ENCODE results near the gene IGFL4. TPM values are rescaled to one million over a fixed set of nuclear protein-coding genes. Genes with fewer than 3 reads are reported as not detected.

IGFL4 gene
- polyA plus RNA-seq, 1 experiment = not detected

DNA sequence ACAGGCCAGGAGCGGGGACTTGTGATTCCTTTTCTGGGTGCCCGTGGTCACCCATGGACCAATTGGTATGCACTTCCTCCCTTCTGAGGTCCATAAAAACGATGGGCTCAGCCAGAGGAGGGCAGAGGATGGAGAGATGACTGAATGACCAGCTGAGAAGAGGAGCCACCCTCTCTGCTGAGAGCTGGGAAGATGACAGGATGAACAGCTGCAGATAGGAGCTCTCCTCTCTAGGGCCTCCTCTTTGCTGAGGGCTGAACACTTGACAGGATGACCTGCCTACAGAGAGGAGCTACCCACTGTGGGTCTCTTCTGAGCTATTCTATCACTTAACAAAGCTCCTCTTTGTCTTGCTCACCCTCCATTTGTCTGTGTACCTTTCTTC, 4.1 kb downstream of the IGFL4 start:
- DNase-seq (ENCODE audit: low read depth) = no peak
- TF ChIP-seq, protein P1, sequence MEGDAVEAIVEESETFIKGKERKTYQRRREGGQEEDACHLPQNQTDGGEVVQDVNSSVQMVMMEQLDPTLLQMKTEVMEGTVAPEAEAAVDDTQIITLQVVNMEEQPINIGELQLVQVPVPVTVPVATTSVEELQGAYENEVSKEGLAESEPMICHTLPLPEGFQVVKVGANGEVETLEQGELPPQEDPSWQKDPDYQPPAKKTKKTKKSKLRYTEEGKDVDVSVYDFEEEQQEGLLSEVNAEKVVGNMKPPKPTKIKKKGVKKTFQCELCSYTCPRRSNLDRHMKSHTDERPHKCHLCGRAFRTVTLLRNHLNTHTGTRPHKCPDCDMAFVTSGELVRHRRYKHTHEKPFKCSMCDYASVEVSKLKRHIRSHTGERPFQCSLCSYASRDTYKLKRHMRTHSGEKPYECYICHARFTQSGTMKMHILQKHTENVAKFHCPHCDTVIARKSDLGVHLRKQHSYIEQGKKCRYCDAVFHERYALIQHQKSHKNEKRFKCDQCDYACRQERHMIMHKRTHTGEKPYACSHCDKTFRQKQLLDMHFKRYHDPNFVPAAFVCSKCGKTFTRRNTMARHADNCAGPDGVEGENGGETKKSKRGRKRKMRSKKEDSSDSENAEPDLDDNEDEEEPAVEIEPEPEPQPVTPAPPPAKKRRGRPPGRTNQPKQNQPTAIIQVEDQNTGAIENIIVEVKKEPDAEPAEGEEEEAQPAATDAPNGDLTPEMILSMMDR (IDR thresholded peaks at IDR 0.05; ENCODE audit: insufficient read depth, low read depth, low read length) = no peak
- ChIA-PET POLR2A (no interaction called here), CTCF (interaction anchor here (0.7 to 1.8 kb wide), 4 partner anchors 8 to 228 kb away, joined by 3 to 8 read pairs (median 6); no protein-coding TSS in a partner anchor)
- H3K36me3 ChIP-seq (ENCODE audit: control insufficient read depth, insufficient read depth, low read length) = no peaks in the 10 kb centered on the region
- H3K27me3 ChIP-seq (ENCODE audit: control insufficient read depth, insufficient read depth, low read length) = peaks cover 18% of the 10 kb centered on the region
- no peak overlapping the region for H3K4me3 ChIP-seq (ENCODE audit: low read depth, low read length)

DNA sequence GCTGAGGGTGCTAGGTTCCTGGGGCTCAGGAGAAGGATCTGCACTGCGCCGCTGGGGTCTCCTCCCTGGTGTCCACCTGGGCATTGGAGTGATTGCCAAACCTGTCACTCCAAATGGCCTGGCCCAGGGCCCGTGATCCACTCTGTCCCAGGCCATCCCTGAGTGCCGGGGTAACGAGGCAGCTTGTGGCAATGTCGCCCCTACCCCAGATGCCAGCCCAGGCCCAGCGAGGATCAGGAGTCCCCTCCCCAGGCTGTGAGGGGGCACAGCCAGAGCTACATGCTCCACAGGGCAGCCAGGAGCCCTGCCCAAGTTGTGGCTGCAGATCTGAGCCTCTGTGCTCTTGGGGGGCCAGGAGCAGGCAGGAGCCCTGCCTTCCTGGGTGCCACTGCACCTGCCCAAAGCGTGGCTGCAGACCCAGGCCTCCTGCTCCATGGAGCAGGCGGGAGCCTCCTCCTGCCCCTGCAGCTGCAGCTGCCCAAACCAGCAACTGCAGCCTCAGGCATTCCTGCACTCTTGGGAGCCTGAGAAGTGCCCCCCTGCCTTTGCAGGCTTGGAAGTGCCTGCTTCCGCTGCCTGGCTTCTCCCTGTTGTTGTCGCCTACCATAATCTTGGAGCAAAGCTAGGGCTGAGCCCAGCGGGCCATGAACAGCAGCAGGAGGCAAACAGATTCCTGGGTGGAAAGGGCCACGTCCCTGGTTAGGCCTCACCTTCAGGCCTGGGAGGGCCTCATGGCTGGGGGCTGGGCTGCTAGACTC, 4.6 kb downstream of the IGFL4 start:
- CTCF ChIA-PET = interaction anchor here (0.7 to 1.8 kb wide), 3 partner anchors 32 to 228 kb away, joined by 3 to 6 read pairs (median 6); no protein-coding TSS in a partner anchor
- no peaks in the 10 kb centered on the region for H3K36me3 ChIP-seq (ENCODE audit: control insufficient read depth, insufficient read depth, low read length)
- H3K27me3 ChIP-seq (ENCODE audit: control insufficient read depth, insufficient read depth, low read length) = peaks cover 17% of the 10 kb centered on the region
- POLR2A ChIA-PET = no interaction called here
- H3K4me3 ChIP-seq (ENCODE audit: low read depth, low read length) = no peak overlapping the region
- no peak for DNase-seq (ENCODE audit: low read depth)
- TF ChIP-seq, protein P1 (IDR thresholded peaks at IDR 0.05; ENCODE audit: insufficient read depth, low read depth, low read length) = no peak

DNA sequence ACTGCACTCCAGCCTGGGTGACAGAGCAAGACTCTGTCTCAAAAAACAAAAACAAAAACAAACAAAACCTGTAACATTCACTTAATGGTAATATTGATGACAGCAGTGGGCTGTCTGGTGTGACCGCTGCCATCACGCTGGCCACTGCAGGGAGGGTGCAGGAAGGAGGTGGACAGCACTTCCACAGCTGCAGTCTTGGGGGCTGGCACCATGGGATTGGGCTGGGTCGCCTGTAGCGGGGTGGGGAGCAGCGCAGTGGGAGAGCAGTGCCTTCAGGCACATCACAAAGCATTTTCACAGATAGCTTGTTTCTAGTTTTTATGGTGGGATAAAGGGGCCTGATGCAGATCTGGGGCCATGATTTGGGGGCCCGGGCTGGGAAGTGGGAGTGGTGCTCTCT, 5.3 kb downstream of the IGFL4 start:
- CTCF ChIA-PET = no interaction called here
- DNase-seq (ENCODE audit: low read depth) = no peak

DNA sequence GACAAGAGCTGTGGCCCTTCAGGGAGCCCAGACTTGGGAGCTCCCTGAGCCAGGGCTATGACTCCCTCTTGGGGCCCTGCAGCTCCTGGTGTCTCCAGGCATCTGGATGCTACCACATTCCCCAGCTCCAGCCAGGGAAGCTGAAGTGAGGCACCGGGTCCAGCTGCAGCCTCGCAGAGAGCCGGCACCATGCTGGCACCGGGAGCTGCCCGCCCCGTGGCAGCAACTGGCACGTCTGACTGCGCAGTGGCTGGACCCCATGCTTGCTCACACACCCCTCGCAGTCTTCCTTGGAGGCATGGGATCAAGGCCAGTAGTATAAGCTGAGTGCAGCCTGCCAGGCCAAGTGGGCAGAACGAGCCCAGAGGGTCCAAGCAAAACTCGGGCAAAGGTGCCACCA, 7.4 kb downstream of the IGFL4 start:
- DNase-seq (ENCODE audit: low read depth) = no peak
- POLR2A ChIA-PET = no interaction called here
- Histone ChIP-seq H3K36me3 (ENCODE audit: control insufficient read depth, insufficient read depth, low read length) (no peaks in the 10 kb centered on the region), H3K27me3 (ENCODE audit: control insufficient read depth, insufficient read depth, low read length) (peaks cover 7% of the 10 kb centered on the region; the same call in 1 of the 2 replicates), H3K4me3 (ENCODE audit: low read depth, low read length) (no peak overlapping the region)
- CTCF ChIA-PET = interaction anchor here (0.6 to 3.6 kb wide), 9 partner anchors 13 to 232 kb away, joined by 3 to 49 read pairs (median 4); no protein-coding TSS in a partner anchor
- TF ChIP-seq, protein P1 (IDR thresholded peaks at IDR 0.05; ENCODE audit: insufficient read depth, low read depth, low read length) = no peak

More for the DNA sequence above, 5.3 kb downstream of the IGFL4 start:
- no peak overlapping the region for H3K4me3 ChIP-seq (ENCODE audit: low read depth, low read length)
- POLR2A ChIA-PET = no interaction called here
- H3K27me3 ChIP-seq (ENCODE audit: control insufficient read depth, insufficient read depth, low read length) = peaks cover 14% of the 10 kb centered on the region
- no peaks in the 10 kb centered on the region for H3K36me3 ChIP-seq (ENCODE audit: control insufficient read depth, insufficient read depth, low read length)
- TF ChIP-seq, protein P1 (IDR thresholded peaks at IDR 0.05; ENCODE audit: insufficient read depth, low read depth, low read length) = no peak

DNA sequence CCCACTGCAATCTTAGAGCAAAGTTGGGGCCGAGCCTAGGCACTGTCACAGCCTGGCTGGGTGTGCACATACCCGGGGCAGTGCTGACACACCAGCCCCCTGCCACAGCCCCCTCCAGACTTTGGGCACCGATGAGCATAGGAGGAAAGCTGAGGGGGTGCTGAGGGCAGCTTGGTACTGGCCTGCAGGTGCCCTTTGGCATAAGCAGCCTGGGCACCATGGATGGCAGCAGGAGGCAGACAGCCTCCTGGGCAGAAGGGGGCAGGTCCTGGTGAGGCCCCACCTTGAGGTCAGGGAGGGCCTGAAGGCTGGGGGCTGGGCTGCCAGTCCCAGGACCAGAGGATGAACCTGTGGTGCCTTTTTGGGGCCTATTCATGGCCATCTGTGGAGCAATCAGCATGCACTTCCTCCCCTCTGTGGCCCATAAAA, 8.2 kb downstream of the IGFL4 start:
- H3K4me3 ChIP-seq (ENCODE audit: low read depth, low read length) = no peak overlapping the region
- TF ChIP-seq, protein P1 (IDR thresholded peaks at IDR 0.05; ENCODE audit: insufficient read depth, low read depth, low read length) = no peak
- CTCF ChIA-PET = interaction anchor here (1.0 to 3.6 kb wide), 5 partner anchors 12 to 233 kb away, joined by 3 to 49 read pairs (median 3); no protein-coding TSS in a partner anchor

More for the DNA sequence above, 8.2 kb downstream of the IGFL4 start:
- POLR2A ChIA-PET = no interaction called here
- Histone ChIP-seq H3K27me3 (ENCODE audit: control insufficient read depth, insufficient read depth, low read length) (peaks cover 7% of the 10 kb centered on the region; the same call in 1 of the 2 replicates), H3K36me3 (ENCODE audit: control insufficient read depth, insufficient read depth, low read length) (no peaks in the 10 kb centered on the region)
- DNase-seq (ENCODE audit: low read depth) = no peak
